Measurements from ENCODE around the gene SRSF11. TPM values are rescaled to one million over a fixed set of nuclear protein-coding genes. Genes with fewer than 3 reads are reported as not detected.

Gene SRSF11
- total RNA-seq, 2 donors from 2014 or later = 227 to 232 TPM

DNA sequence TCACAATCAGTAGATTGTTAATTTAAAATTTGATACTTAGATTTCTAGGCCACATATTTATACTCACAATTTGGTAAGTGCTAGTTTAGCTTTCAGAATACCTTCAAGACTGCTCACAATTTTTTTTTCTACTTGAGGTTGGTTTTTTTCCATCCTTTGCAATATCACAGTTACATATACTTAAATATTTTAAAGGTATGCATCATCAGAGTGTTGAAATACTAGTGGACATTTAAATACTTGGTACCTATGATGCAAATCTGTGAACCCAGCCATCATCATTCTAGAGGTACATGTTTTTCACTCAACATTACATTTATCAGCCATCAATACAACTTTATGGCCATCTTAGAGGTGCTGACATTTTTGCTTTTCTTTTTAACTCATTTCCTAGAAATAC, 9.6 kb upstream of the SRSF11 start:
- Histone ChIP-seq H3K9ac (ENCODE audit: extremely low read depth, low read length, poor library complexity, severe bottlenecking) (no peak overlapping the region), H3K27ac (ENCODE audit: low read depth, low read length) (no peak overlapping the region), H3K36me3 (ENCODE audit: control insufficient read depth, insufficient read depth, low read length) (peaks cover 51% of the 10 kb centered on the region), H3K4me1 (ENCODE audit: control insufficient read depth, insufficient read depth, low read length) (peaks cover 4% of the 10 kb centered on the region), H3K9me3 (ENCODE audit: control insufficient read depth, low read length) (no peaks in the 10 kb centered on the region), H3K27me3 (ENCODE audit: control insufficient read depth, insufficient read depth, low read length, poor library complexity, severe bottlenecking) (no peaks in the 10 kb centered on the region), H3K4me3 (ENCODE audit: low read length) (no peak overlapping the region)
- TF ChIP-seq, protein P1, sequence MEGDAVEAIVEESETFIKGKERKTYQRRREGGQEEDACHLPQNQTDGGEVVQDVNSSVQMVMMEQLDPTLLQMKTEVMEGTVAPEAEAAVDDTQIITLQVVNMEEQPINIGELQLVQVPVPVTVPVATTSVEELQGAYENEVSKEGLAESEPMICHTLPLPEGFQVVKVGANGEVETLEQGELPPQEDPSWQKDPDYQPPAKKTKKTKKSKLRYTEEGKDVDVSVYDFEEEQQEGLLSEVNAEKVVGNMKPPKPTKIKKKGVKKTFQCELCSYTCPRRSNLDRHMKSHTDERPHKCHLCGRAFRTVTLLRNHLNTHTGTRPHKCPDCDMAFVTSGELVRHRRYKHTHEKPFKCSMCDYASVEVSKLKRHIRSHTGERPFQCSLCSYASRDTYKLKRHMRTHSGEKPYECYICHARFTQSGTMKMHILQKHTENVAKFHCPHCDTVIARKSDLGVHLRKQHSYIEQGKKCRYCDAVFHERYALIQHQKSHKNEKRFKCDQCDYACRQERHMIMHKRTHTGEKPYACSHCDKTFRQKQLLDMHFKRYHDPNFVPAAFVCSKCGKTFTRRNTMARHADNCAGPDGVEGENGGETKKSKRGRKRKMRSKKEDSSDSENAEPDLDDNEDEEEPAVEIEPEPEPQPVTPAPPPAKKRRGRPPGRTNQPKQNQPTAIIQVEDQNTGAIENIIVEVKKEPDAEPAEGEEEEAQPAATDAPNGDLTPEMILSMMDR (conservative IDR thresholded peaks at IDR 0.05) = no peak
- H3K27me3 Mint-ChIP-seq (ENCODE audit: insufficient read depth) = no peaks in the 10 kb centered on the region
- no peak for DNase-seq
- no peak overlapping the region for H3K27ac Mint-ChIP-seq
- H3K9me3 Mint-ChIP-seq = no peaks in the 10 kb centered on the region
- H3K4me3 Mint-ChIP-seq = no peak overlapping the region
- peaks cover 28% of the 10 kb centered on the region for H3K36me3 Mint-ChIP-seq (ENCODE audit: low read depth)
- H3K4me1 Mint-ChIP-seq = peaks cover 2% of the 10 kb centered on the region

DNA sequence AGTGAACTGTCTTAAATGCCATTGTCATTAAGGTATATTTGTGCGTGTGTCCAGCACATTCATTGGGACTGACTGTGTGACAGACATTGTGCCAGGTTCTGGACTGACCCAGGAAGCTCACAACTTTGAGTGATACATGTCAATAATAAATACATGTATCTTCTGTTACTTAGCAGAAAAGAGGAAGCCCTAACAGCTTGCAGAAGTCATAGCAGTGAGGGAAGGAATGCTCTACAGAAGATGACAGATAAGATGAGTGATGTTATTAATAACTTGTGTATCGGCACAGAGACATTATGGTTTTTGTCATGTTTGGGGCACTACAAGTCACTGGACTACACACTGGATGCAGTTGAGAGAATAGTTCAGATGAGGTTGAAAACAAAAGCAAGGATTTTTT, 1.2 kb upstream of the SRSF11 start:
- no peak overlapping the region for H3K4me3 Mint-ChIP-seq
- peaks cover 36% of the 10 kb centered on the region for H3K36me3 Mint-ChIP-seq (ENCODE audit: low read depth)
- H3K27ac ChIP-seq (ENCODE audit: low read depth, low read length) = no peak overlapping the region
- no peaks in the 10 kb centered on the region for H3K27me3 Mint-ChIP-seq (ENCODE audit: insufficient read depth)
- H3K4me1 ChIP-seq (ENCODE audit: control insufficient read depth, insufficient read depth, low read length) = peaks cover 9% of the 10 kb centered on the region
- H3K4me1 Mint-ChIP-seq = peaks cover 23% of the 10 kb centered on the region
- H3K9me3 ChIP-seq (ENCODE audit: control insufficient read depth, low read length) = no peaks in the 10 kb centered on the region
- H3K9me3 Mint-ChIP-seq = no peaks in the 10 kb centered on the region
- H3K9ac ChIP-seq (ENCODE audit: extremely low read depth, low read length, poor library complexity, severe bottlenecking) = no peak overlapping the region
- peaks cover 52% of the 10 kb centered on the region for H3K36me3 ChIP-seq (ENCODE audit: control insufficient read depth, insufficient read depth, low read length)
- no peaks in the 10 kb centered on the region for H3K27me3 ChIP-seq (ENCODE audit: control insufficient read depth, insufficient read depth, low read length, poor library complexity, severe bottlenecking)
- 97 to 100% methylated on average over 2 of the region's 2 CpGs for WGBS, 2 experiments (ENCODE audit: insufficient coverage in 1 of 2, insufficient read length in 1 of 2)
- DNase-seq = no peak
- TF ChIP-seq, protein P1 (conservative IDR thresholded peaks at IDR 0.05) = no peak
- peak overlapping the region; percentile 12 for H3K27ac Mint-ChIP-seq
- H3K4me3 ChIP-seq (ENCODE audit: low read length) = no peak overlapping the region

DNA sequence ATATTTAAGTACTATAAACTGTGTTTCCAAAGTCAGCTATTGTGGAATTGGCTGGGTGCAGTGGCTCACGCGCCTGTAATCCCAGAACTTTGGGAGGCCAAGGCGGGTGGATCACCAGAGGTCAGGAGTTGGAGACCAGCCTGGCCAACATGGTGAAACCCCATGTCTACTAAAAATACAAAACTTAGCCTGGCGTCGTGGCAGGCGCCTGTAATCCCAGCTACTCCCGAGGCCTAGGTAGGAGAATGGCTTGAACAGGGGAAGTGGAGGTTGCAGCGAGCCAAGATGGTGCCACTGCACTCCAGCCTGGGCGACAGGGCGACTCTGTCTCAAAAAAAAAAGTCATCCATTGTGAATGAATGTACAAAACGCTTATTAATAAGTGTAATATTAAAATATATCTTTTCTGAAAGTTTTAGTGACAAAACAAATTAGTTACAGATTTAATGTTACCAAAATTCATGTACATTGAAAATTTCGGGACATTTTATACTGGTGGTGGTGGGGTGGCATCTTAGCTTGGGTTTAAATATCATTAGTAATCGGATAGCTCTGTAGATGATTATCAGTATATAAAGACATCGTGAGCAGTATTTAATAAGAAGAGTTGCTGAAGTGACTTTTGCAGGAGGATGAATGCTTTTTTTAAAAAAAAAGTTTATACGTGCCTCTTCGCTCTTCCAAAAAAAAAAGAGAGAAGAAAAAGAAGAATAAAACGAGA, 503 bp upstream of the SRSF11 start:
- peaks cover 27% of the 10 kb centered on the region for H3K4me1 Mint-ChIP-seq
- peaks cover 52% of the 10 kb centered on the region for H3K36me3 ChIP-seq (ENCODE audit: control insufficient read depth, insufficient read depth, low read length)
- peak overlapping the region; percentile 98 for H3K27ac Mint-ChIP-seq
- no peak for DNase-seq
- WGBS, 2 experiments (ENCODE audit: insufficient coverage in 1 of 2, insufficient read length in 1 of 2) = 56 to 63% methylated on average over 12 to 16 of the region's 17 CpGs
- peak overlapping the region; percentile 97 for H3K27ac ChIP-seq (ENCODE audit: low read depth, low read length)
- peaks cover 12% of the 10 kb centered on the region for H3K4me1 ChIP-seq (ENCODE audit: control insufficient read depth, insufficient read depth, low read length)
- no peaks in the 10 kb centered on the region for H3K9me3 ChIP-seq (ENCODE audit: control insufficient read depth, low read length)
- H3K9ac ChIP-seq (ENCODE audit: extremely low read depth, low read length, poor library complexity, severe bottlenecking) = peak overlapping the region; percentile 96
- H3K36me3 Mint-ChIP-seq (ENCODE audit: low read depth) = peaks cover 34% of the 10 kb centered on the region
- H3K27me3 Mint-ChIP-seq (ENCODE audit: insufficient read depth) = no peaks in the 10 kb centered on the region
- TF ChIP-seq, protein P1 (conservative IDR thresholded peaks at IDR 0.05) = no peak
- no peaks in the 10 kb centered on the region for H3K27me3 ChIP-seq (ENCODE audit: control insufficient read depth, insufficient read depth, low read length, poor library complexity, severe bottlenecking)
- peak overlapping the region; percentile 92 for H3K4me3 Mint-ChIP-seq
- H3K4me3 ChIP-seq (ENCODE audit: low read length) = peak overlapping the region; percentile 98
- no peaks in the 10 kb centered on the region for H3K9me3 Mint-ChIP-seq
